IMR-90 (cell line): ENCODE measurements around the gene FKBP11. TPM values are rescaled to one million over a fixed set of nuclear protein-coding genes. Genes with fewer than 3 reads are reported as not detected.

Source experiments
- ATAC-seq: fragments of 200-7000 bp; cut with Tn5 transposase; 2 replicates; pipeline ENCODE4 v1.9.1; 2020; ENCODE audit warnings: low read depth, mild to moderate bottlenecking, moderate library complexity
- BruUV-seq: library from RNA; stranded (reverse); fragments of 400-500 nt; replicated peaks from 2 replicates; lab custom pipeline; 2021; lab: Mats Ljungman, UMichigan
- CTCF ChIA-PET: fragments of 300-600 bp; formaldehyde crosslinking; extraction: SDS; loops from one replicate; lab custom pipeline; 2021; ENCODE audit warnings: antibody characterized with exemption; lab: Yijun Ruan, JAX
- POLR2A ChIA-PET: fragments of 300-600 bp; sonication (Branson Sonifier 250); formaldehyde crosslinking; loops from one replicate; lab custom pipeline; 2022; ENCODE audit warnings: antibody characterized with exemption; ENCODE audit not compliant: unreplicated experiment; lab: Charles Lee
- DNase-seq: peaks from one replicate; pipeline ENCODE4 v3.0.0; 2013
- H2AFZ ChIP-seq: replicated peaks from 2 replicates; pipeline ENCODE3; 2013; ENCODE audit warnings: low read length, mild to moderate bottlenecking; ENCODE audit not compliant: poor library complexity
- H2AK5ac ChIP-seq: 2 replicates; pipeline ENCODE4 v1.6.1; 2013; ENCODE audit warnings: low read depth, low read length, inconsistent platforms
- H2AK9ac ChIP-seq: replicated peaks from 2 replicates; pipeline ENCODE3; 2013; ENCODE audit warnings: mild to moderate bottlenecking, low read depth, low read length, moderate library complexity; ENCODE audit not compliant: poor library complexity
- H2BK120ac ChIP-seq: 2 replicates; pipeline ENCODE4 v1.6.1; 2013; ENCODE audit warnings: low read depth, low read length, inconsistent platforms
- H2BK15ac ChIP-seq: 3 replicates; pipeline ENCODE4 v1.6.1; 2013; ENCODE audit warnings: low read depth, low read length, inconsistent platforms
- H2BK20ac ChIP-seq: 2 replicates; pipeline ENCODE4 v1.6.1; 2013; ENCODE audit warnings: low read depth, mild to moderate bottlenecking, inconsistent platforms, low read length, moderate library complexity
- H2BK5ac ChIP-seq: 2 replicates; pipeline ENCODE4 v1.6.1; 2013; ENCODE audit warnings: mild to moderate bottlenecking, low read depth, low read length, inconsistent platforms; ENCODE audit not compliant: poor library complexity, severe bottlenecking
- H3K14ac ChIP-seq: replicated peaks from 2 replicates; pipeline ENCODE4 v1.6.1; 2013; ENCODE audit warnings: low read depth, low read length, inconsistent platforms
- H3K18ac ChIP-seq: 2 replicates; pipeline ENCODE4 v1.6.1; 2013; ENCODE audit warnings: low read depth, low read length, control low read depth
- H3K23ac ChIP-seq: 2 replicates; pipeline ENCODE4 v1.6.1; 2013; ENCODE audit warnings: low read depth, low read length, inconsistent platforms
- H3K27ac ChIP-seq: 2 replicates; pipeline ENCODE4 v1.5.1; 2013; ENCODE audit warnings: mild to moderate bottlenecking, control low read depth, low read length; ENCODE audit not compliant: insufficient read depth
- H3K27me3 ChIP-seq: 2 replicates; pipeline ENCODE4 v1.6.1; 2013; ENCODE audit warnings: low read length; ENCODE audit not compliant: control insufficient read depth, insufficient read depth
- H3K36me3 ChIP-seq: 2 replicates; pipeline ENCODE4 v1.6.1; 2013; ENCODE audit warnings: low read length, mixed read lengths; ENCODE audit not compliant: control insufficient read depth, insufficient read depth
- H3K4ac ChIP-seq: 2 replicates; pipeline ENCODE4 v1.6.1; 2013; ENCODE audit warnings: low read depth, low read length, inconsistent platforms
- H3K4me1 ChIP-seq: 2 replicates; pipeline ENCODE4 v1.6.1; 2013; ENCODE audit warnings: low read length, mixed read lengths; ENCODE audit not compliant: control insufficient read depth, insufficient read depth
- H3K4me2 ChIP-seq: 2 replicates; pipeline ENCODE4 v1.6.1; 2013; ENCODE audit warnings: low read depth, mild to moderate bottlenecking, control low read depth, low read length, moderate library complexity
- H3K4me3 ChIP-seq: 2 replicates; pipeline ENCODE4 v1.5.1; 2013; ENCODE audit warnings: low read depth, mild to moderate bottlenecking, control low read depth, low read length, moderate library complexity; ENCODE audit not compliant: insufficient read depth
- H3K56ac ChIP-seq: 2 replicates; pipeline ENCODE4 v1.6.1; 2013; ENCODE audit warnings: low read length, inconsistent platforms; ENCODE audit not compliant: insufficient read depth; ENCODE audit errors: extremely low read depth
- H3K79me1 ChIP-seq, 2 experiments: 2 replicates each; pipeline ENCODE4 v1.6.1; 2013; ENCODE audit warnings: low read length in 2 of 2, inconsistent platforms in 1 of 2, low read depth in 1 of 2
- H3K9ac ChIP-seq: 2 replicates; pipeline ENCODE4 v1.6.1; 2013; ENCODE audit warnings: low read depth, low read length, control low read depth
- H3K9me1 ChIP-seq: 2 replicates; pipeline ENCODE4 v1.6.1; 2013; ENCODE audit warnings: low read length, inconsistent platforms; ENCODE audit not compliant: insufficient read depth
- H3K9me3 ChIP-seq: 2 replicates; pipeline ENCODE4 v1.6.1; 2013; ENCODE audit warnings: low read length; ENCODE audit not compliant: control insufficient read depth, insufficient read depth
- H4K20me1 ChIP-seq: 2 replicates; pipeline ENCODE4 v1.6.1; 2013; ENCODE audit warnings: low read length, inconsistent platforms; ENCODE audit not compliant: insufficient read depth
- H4K5ac ChIP-seq: 2 replicates; pipeline ENCODE4 v1.6.1; 2013; ENCODE audit warnings: mild to moderate bottlenecking, low read depth, low read length, control low read depth
- H4K8ac ChIP-seq, 2 experiments: 2 replicates each; pipeline ENCODE4 v1.6.1; 2013; ENCODE audit warnings: low read depth in 2 of 2, low read length in 2 of 2, control low read depth in 1 of 2, inconsistent platforms in 1 of 2
- H4K91ac ChIP-seq: 2 replicates; pipeline ENCODE4 v1.6.1; 2013; ENCODE audit warnings: low read depth, low read length, inconsistent platforms; ENCODE audit not compliant: insufficient read depth
- ELK1 ChIP-seq: fragments of 150-350 bp; IDR thresholded peaks from 2 replicates; pipeline ENCODE4 v1.6.1; 2016; ENCODE audit warnings: low read depth, mild to moderate bottlenecking, low read length, moderate library complexity, borderline replicate concordance
- MAFK ChIP-seq: IDR thresholded peaks from 2 replicates; pipeline ENCODE4 v1.6.1; 2012; ENCODE audit warnings: low read depth, low read length, improper control_type of control experiment
- NFE2L2 ChIP-seq: fragments of 150-350 bp; IDR thresholded peaks from 2 replicates; pipeline ENCODE4 v1.6.1; 2016; ENCODE audit warnings: low read depth, mild to moderate bottlenecking, low read length
- POLR2A ChIP-seq: IDR thresholded peaks from 2 replicates; pipeline ENCODE4 v1.6.1; 2012; ENCODE audit warnings: mild to moderate bottlenecking, low read depth, low read length
- USF2 ChIP-seq: fragments of 150-350 bp; IDR thresholded peaks from 2 replicates; pipeline ENCODE4 v1.6.1; 2017; ENCODE audit warnings: mild to moderate bottlenecking, antibody characterized with exemption, low read length, low read depth
- WGBS, 2 experiments: methylation state at CpG; one replicate each; pipeline versions ENCODE4 v1.1.5 to v1.1.7; 2013; ENCODE audit warnings: missing lambda C conversion rate in 2 of 2; ENCODE audit not compliant: insufficient read length in 1 of 2; ENCODE audit errors: extremely low coverage in 2 of 2; 5-methylcytosine and 5-hydroxymethylcytosine counted together
- dilution Hi-C: fragments of 300-500 bp; cut with HindIII; formaldehyde crosslinking; loops from one replicate; pipeline ENCODE4 v1.14.3; 2018; ENCODE audit warnings: low sequenced_read_pairs; ENCODE audit not compliant: unreplicated experiment
- in situ Hi-C: fragments of 300-500 bp; cut with MboI; formaldehyde crosslinking; loops from 3 replicates; pipeline ENCODE4 v1.14.3; 2019; ENCODE audit warnings: low sequenced_read_pairs, inconsistent platforms, mixed read lengths
- intact Hi-C: fragments of 100-400 bp; cut with micrococcal nuclease; formaldehyde crosslinking; loops from 2 replicates; pipeline ENCODE4 v1.10.0; 2022
- polyA plus RNA-seq, 3 experiments: library from polyadenylated mRNA; depleted of rRNA; stranded (reverse); fragments of >200 nt; gene quantifications; 2 replicates each; pipeline ENCODE4 v1.2.3, GENCODE V29; 2012; ENCODE audit warnings: low replicate concordance in 1 of 3
- total RNA-seq: library from RNA; depleted of rRNA; stranded (reverse); fragments of >200 nt; gene quantifications from 2 replicates; pipeline ENCODE4 v1.2.3, GENCODE V29; 2012

Gene FKBP11
- total and polyA plus RNA-seq, 2 of the 4 experiments (the other 2 are of a cell fraction) = 5.0 to 40.0 TPM

- TF ChIP-seq USF2 = peak; percentile 52
- TF ChIP-seq POLR2A = no peak
These were observed 532 bp downstream of the FKBP11 start (continued) for GRCh38 chr12:48924617-48925303.

DNA sequence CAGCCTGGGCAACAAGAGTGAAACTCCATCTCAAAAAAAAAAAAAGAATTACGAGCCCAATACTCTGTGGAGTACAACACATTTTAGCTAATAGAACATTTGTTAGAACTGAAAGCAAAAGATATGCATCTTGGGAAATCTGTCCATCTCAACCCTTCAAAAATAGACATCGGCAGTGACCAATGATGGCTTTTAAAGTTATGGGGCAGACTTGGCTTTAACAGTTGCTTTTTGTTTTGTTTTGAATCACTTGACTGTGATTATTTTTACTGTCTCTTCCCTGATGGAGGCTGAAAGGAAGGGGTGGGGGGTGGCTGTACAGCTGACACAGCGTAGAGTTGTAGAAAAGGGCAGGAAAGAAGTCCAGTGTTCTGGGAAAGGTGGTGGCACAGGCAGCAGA, 2.2 kb downstream of the FKBP11 start:
- Histone ChIP-seq H3K36me3 (peaks cover 15% of the 10 kb centered on the region), H2BK120ac (no peak overlapping the region), H3K9ac (no peak overlapping the region), H3K56ac (no peak overlapping the region), H3K9me3 (no peaks in the 10 kb centered on the region), H3K4me3 (no peak overlapping the region), H2AFZ (no peak overlapping the region), H2AK5ac (no peak overlapping the region), H3K4me2 (no peak overlapping the region), H3K9me1 (peaks cover 30% of the 10 kb centered on the region), H3K4ac (no peak overlapping the region), H2BK5ac (no peak overlapping the region), H4K5ac (no peak overlapping the region), H4K8ac (no peak overlapping the region), H3K14ac (no peak overlapping the region), H2AK9ac (no peak overlapping the region), H3K18ac (no peak overlapping the region), H2BK15ac (no peak overlapping the region), H3K27me3 (no peaks in the 10 kb centered on the region), H3K23ac (no peak overlapping the region), H2BK20ac (no peak overlapping the region), H3K79me1 (peaks cover 11 to 36% of the 10 kb centered on the region in 2 experiments; a peak in 3 of 4 replicates), H3K4me1 (peaks cover 20% of the 10 kb centered on the region), H4K20me1 (peaks cover 26% of the 10 kb centered on the region), H4K91ac (no peak overlapping the region), H3K27ac (no peak overlapping the region)
- intact Hi-C loops (no loop called here), in situ Hi-C loops (no loop called here), dilution Hi-C loops (no loop called here)
- TF ChIP-seq NFE2L2 (no peak), MAFK (no peak), ELK1 (no peak), USF2 (no peak)
- POLR2A ChIA-PET = no interaction called here
- CTCF ChIA-PET = interaction anchor here (0.6 kb wide), 1 partner anchor 19 kb away, joined by 5 read pairs; a partner anchor contains a TSS
- BruUV-seq = no TSS peak
- no CpG with 5 or more reads among the region's 3 CpGs for WGBS, 2 experiments
- DNase-seq (no peak), ATAC-seq (no peak)
